ENCODE measurements around the gene KRT78.

DNA sequence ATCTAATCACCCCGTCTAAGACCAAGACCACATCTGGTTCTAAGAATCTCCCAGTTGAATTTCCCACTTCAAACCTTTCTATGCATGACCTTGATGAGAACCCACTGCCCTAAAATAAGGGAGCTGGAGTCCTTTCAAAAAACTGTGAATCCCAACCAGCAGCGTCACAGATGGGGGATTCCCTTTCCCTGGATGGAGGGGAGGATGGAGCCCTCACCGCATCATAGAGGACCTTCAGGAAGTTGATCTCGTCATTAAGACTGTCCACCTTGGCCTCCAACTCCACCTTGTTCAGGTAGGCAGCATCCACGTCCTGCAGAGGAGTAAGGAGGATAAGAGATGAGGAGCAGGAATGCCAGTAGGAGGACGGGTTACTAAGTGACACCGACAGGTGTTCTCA is 39.6 kb downstream of the KRT78 start:
- TF ChIP-seq, protein P1, sequence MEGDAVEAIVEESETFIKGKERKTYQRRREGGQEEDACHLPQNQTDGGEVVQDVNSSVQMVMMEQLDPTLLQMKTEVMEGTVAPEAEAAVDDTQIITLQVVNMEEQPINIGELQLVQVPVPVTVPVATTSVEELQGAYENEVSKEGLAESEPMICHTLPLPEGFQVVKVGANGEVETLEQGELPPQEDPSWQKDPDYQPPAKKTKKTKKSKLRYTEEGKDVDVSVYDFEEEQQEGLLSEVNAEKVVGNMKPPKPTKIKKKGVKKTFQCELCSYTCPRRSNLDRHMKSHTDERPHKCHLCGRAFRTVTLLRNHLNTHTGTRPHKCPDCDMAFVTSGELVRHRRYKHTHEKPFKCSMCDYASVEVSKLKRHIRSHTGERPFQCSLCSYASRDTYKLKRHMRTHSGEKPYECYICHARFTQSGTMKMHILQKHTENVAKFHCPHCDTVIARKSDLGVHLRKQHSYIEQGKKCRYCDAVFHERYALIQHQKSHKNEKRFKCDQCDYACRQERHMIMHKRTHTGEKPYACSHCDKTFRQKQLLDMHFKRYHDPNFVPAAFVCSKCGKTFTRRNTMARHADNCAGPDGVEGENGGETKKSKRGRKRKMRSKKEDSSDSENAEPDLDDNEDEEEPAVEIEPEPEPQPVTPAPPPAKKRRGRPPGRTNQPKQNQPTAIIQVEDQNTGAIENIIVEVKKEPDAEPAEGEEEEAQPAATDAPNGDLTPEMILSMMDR (conservative IDR thresholded peaks at IDR 0.05; ENCODE audit: low read depth, low read length): no peak
- TF ChIP-seq EZH2 (IDR thresholded peaks at IDR 0.05; ENCODE audit: low read length, unreplicated experiment): no peak
